Measurements from ENCODE around the gene KCNE5.
"Not testable (repeated sequence)": the region's sequence is repeated elsewhere in the genome, so short reads cannot be mapped to it uniquely, and the experiment has no call there.

The KCNE5 gene

GRCh38 chrX:109624641-109625616 is at the start of gene KCNE5:
Gene KCNE5 (minus strand): TSS chrX:109625172. CDS start chrX:109625020, 152 bp downstream.
- no peak for DNase-seq

DNA sequence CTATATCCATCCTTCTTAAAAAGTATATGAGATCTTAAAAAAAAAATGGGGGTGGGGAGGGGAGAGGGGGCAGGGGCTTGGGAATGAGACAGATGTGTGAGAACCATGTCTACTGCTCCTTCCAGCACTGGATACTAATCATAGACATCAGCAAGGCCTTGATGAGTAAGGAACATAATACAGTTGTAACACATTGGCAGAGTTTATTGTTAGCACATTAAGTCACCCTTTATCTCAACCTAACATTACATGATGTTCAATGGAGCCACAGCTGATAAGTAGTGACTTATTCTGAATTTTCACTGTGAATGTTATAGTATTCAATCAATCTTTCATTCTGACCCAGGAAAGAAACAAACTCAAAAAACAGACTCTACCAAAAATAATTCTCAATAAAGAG is 47.3 kb upstream of the KCNE5 start:
- no peak for DNase-seq

DNA sequence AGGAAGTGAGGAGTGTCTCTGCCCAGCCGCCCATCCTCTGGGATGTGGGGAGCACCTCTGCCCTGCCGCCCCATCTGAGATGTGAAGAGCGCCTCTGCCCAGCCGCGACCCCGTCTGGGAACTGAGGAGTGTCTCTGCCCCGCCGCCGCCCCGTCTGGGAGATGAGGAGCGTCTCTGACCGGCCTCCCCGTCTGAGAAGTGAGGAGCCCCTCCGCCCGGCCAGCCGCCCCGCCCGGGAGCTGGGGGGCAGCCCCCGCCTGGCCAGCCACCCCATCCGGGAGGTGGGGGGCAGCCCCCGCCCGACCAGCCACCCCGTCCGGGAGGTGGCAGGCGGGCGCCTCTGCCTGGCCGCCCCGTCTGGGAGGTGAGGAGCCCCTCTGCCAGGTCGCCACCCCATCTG is 46.2 kb upstream of the KCNE5 start:
- DNase-seq: not testable (repeated sequence)

DNA sequence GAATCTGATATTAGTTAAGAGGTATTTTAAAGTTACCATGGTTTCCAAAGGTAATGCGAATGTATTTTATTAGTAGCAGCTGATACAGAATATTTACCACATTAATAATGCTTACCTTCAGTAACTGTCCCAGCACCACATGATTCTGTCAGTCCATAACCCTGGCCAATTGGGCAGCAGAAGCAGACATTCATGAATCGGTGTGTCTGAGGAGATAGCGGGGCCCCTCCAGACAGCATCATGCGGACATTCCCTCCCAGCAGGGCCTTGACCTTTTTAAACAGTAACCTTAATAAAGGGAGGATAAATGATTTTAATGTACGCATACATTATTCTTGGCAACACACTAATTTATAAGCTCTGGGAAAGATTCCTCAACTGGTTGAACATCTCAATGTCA is 43.0 kb upstream of the KCNE5 start:
- no peak for DNase-seq

DNA sequence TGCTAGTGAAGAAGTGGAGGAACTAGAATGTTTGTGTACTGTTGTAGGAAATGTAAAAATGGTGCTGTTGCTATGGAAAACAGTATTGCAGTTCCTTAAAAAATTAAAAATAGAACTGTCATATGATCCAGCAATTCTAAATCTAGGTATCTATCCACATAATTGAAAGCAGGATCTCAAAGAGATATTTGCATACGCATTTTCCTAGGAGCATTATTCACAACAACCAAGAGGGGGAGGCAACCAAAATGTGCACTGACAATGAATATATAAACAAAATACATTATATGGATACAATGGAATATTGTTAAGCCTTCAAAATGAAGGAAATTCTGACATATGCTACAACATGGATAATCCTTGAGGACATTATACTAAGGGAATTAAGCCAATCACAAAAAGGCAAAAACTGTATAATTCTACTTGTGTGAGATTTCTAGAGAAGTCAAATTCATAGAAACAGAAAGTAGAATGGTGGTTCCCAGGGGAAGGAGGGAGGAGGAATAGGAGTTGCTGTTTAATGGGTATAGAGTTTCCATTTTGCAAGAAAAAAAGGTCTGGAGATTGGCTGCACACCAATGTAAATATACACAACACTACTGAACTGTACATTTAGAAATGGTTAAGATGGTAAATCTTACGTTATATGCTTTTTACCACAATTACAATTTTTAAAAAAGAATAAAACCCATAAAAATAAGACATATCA is 35.6 kb upstream of the KCNE5 start:
- DNase-seq: peak; percentile 37

DNA sequence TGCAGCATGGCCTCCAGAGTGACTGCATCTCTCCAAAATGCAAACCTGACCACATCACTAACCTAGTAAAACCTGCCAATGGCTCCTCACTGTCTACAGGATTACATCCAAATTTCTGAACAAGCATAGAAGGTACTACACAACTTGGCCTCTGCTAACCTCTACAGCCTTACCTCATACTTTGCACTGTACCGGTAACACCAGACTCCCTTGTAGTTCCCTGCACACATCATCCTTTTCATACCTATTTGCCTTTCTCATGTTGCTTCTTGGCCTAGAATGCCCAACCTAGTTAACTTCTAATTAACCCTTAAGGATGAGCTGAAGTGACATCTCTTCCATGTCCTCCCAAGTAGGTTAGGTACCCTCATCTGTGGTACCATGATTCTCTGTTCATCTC is 33.4 kb upstream of the KCNE5 start:
- no peak for DNase-seq

GRCh38 chrX:109657364-109657763 is 32.4 kb upstream of the KCNE5 start:
- not testable (repeated sequence) for DNase-seq

- DNase-seq: no peak
Observed at GRCh38 chrX:109656774-109657173, 31.8 kb upstream of the KCNE5 start.

DNA sequence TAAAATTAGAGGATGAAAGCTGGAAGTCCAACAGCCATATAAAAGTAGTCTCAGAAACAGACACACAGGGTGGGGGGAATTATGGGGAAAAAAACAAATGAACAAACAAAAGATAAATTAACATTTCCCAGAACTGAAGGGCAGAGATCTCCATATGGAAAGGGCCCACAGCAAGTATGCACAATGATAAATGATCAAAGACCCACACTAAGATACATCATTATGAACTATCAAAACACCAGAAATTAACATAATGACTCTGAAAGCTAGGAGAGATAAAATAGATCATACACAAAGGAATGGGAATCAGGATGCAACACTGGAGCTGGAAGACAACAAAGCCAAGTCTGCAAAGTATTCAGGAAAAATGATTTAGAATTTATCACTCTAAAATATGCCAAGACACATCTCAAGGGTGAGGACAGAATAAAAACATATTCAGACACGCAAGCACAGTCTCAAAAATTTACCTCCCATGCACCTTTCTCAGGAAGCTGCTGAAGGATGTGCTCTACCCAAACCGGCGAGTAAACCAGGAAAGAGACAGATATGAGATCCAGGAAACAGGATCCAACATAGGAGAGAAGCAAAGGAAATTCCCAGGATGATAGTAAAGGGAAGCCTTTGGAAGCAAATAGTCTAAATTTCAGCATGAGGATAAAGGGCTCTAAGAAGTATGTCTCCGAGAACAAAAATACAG is 30.7 kb upstream of the KCNE5 start:
- DNase-seq: no peak

DNA sequence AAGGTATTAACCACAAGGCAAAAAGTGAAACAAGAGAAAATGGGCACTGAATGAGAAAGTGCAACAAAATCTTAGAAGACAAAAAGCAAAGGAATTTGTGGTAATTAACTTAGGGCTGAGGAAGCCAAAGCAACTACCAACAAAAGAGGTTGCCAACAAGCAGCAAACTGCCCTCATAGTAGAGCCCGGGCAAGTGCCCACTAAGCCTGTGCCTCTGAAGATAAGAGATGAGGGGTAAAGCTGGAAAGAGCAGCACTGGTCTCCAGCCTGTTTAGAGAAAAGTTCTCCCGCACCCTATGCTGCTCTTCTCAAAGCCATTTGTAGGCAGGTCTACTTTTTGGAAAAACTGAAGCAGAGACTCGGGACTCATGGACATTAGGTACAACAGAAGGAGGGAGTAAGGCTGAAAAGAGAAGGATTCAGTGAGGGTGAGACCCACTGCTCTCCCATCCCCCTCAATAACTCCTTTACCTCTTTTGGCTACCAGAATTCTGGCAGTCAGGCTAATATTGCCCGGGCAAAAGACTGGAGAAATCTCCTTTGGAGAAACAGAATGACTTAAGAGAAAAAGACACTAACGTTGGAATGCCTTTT is 29.6 kb upstream of the KCNE5 start:
- no peak for DNase-seq

GRCh38 chrX:109644671-109645070 is 19.7 kb upstream of the KCNE5 start:
- DNase-seq: not testable (repeated sequence)

GRCh38 chrX:109643687-109644086 is 18.7 kb upstream of the KCNE5 start:
- DNase-seq: no peak

- no peak for DNase-seq
Observed at GRCh38 chrX:109638158-109638557, 13.2 kb upstream of the KCNE5 start.

- not testable (repeated sequence) for DNase-seq
Observed at GRCh38 chrX:109637477-109637876, 12.5 kb upstream of the KCNE5 start.

GRCh38 chrX:109635146-109635545 is 10.2 kb upstream of the KCNE5 start:
- DNase-seq: peak; percentile 18

DNA sequence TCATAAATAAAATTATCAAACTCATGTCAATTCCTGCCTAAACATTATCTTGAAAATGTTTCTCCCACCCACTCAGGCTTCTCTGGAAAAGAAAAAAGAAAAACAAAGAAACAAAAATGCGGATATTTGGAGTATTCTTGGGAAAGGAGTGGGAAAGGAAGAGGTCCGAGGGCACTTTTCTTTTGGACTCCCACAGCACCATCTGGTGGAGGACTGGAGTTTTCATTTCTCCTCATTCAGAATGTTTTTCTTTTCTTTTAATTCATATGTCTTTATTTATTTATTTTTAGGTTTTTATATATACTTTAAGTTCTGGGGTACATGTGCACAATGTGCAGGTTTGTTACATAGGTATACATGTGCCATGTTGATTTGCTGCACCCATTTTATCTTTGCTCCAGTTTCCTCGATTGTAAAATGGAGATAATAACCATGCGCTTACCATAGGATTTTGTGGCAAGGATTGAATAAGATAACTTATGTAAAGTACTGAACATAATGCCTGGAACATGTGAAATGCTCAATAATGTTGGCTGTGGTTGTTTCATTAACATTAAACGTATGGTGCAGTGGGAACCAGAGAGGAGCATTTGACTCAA is 8.0 kb upstream of the KCNE5 start:
- no peak for DNase-seq

- peak; percentile 46 for DNase-seq
Observed at GRCh38 chrX:109629310-109629709, 4.3 kb upstream of the KCNE5 start.

DNA sequence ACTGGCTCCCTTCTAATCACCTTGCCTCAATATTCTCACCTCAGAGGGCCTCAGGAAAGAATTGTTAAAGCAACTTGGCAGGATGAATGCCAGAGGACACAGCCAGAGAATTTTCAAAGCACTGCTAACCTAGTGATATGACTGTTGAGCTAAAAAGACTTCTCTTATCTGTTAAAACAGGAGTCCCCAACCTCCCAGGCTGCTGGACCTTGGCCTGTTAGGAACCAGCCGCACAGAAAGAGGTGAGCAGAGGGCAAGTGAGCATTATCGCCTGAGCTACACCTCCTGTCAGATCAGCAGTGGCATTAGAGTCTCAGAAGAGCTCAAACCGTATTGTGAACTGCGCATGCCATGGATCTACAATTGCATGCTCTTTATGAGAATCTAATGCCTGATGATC is 1.7 kb upstream of the KCNE5 start:
- DNase-seq: no peak

GRCh38 chrX:109623997-109624396 is 975 bp downstream of the KCNE5 start:
- DNase-seq: no peak

- no peak for DNase-seq
Observed at GRCh38 chrX:109622270-109622669, 2.7 kb downstream of the KCNE5 start.

- DNase-seq: no peak
Observed at GRCh38 chrX:109619771-109620170, 5.2 kb downstream of the KCNE5 start.

- DNase-seq: no peak
Observed at GRCh38 chrX:109614951-109615350, 10.0 kb downstream of the KCNE5 start.

GRCh38 chrX:109601486-109601885 is 23.5 kb downstream of the KCNE5 start:
- DNase-seq: no peak
